Middle frontal gyrus (tissue), 1 donor: Measurements from ENCODE around the gene SNCAIP.

ENCODE experiments used
- DNase-seq: peaks from one replicate; pipeline ENCODE4 v3.0.0-alpha.2; 2015; ENCODE audit warnings: low spot score; ENCODE audit errors: extremely low spot score

Gene SNCAIP

GRCh38 chr5:122311961-122312590, at the start of gene SNCAIP:
SNCAIP (plus strand) TSS chr5:122312237; CDS start chr5:122391135, 78,898 bp downstream.
- no peak for DNase-seq

- DNase-seq = no peak
Observed at GRCh38 chr5:122263352-122264030, 48.5 kb upstream of the SNCAIP start.

GRCh38 chr5:122264610-122265009, 47.4 kb upstream of the SNCAIP start:
- no peak for DNase-seq

- DNase-seq = no peak
Observed at GRCh38 chr5:122267185-122267584, 44.9 kb upstream of the SNCAIP start.

- DNase-seq = no peak
Observed at GRCh38 chr5:122273696-122274095, 38.3 kb upstream of the SNCAIP start.

- no peak for DNase-seq
Observed at GRCh38 chr5:122283592-122283991, 28.4 kb upstream of the SNCAIP start.

- DNase-seq = no peak
Observed at GRCh38 chr5:122286541-122286940, 25.5 kb upstream of the SNCAIP start.

GRCh38 chr5:122287101-122287500, 24.9 kb upstream of the SNCAIP start:
- DNase-seq = no peak

GRCh38 chr5:122291000-122291901, 20.8 kb upstream of the SNCAIP start:
- DNase-seq = no peak

- DNase-seq = no peak
Observed at GRCh38 chr5:122292332-122292731, 19.7 kb upstream of the SNCAIP start.

GRCh38 chr5:122295138-122295537, 16.9 kb upstream of the SNCAIP start:
- no peak for DNase-seq

GRCh38 chr5:122296871-122297270, 15.2 kb upstream of the SNCAIP start:
- no peak for DNase-seq

GRCh38 chr5:122297587-122298298, 14.3 kb upstream of the SNCAIP start:
- DNase-seq = no peak

GRCh38 chr5:122300374-122300773, 11.7 kb upstream of the SNCAIP start:
- DNase-seq = no peak

GRCh38 chr5:122301016-122301415, 11.0 kb upstream of the SNCAIP start:
- DNase-seq = no peak

- no peak for DNase-seq
Observed at GRCh38 chr5:122304471-122305215, 7.4 kb upstream of the SNCAIP start.

GRCh38 chr5:122306461-122306860, 5.6 kb upstream of the SNCAIP start:
- no peak for DNase-seq

- DNase-seq = no peak
Observed at GRCh38 chr5:122310889-122311288, 1.1 kb upstream of the SNCAIP start.

GRCh38 chr5:122311497-122311960, 508 bp upstream of the SNCAIP start:
- DNase-seq = no peak

GRCh38 chr5:122312591-122313406, 762 bp downstream of the SNCAIP start:
- no peak for DNase-seq
